Caco-2 (cell line): ENCODE measurements around the gene ELOVL2. TPM values are rescaled to one million over a fixed set of nuclear protein-coding genes. Genes with fewer than 3 reads are reported as not detected.

ENCODE experiments used
- BruUV-seq: library from RNA; stranded (reverse); fragments of 400-500 nt; replicated peaks from 2 replicates; lab custom pipeline; 2021; lab: Mats Ljungman, UMichigan
- CTCF ChIA-PET: fragments of 300-600 bp; sonication (Branson Sonifier 250); formaldehyde crosslinking; loops from one replicate; lab custom pipeline; 2022; ENCODE audit warnings: antibody characterized with exemption; lab: Charles Lee
- POLR2A ChIA-PET: fragments of 300-600 bp; sonication (Branson Sonifier 250); formaldehyde crosslinking; loops from one replicate; lab custom pipeline; 2022; ENCODE audit warnings: antibody characterized with exemption; lab: Charles Lee
- DNase-seq, 2 experiments: peaks; one replicate each; pipeline versions ENCODE4 v3.0.0 to v3.0.0-alpha.2; 2020 to 2022
- H3K27me3 ChIP-seq: replicated peaks from 2 replicates; pipeline ENCODE4 v1.6.0; 2011; ENCODE audit warnings: low read length; ENCODE audit not compliant: control insufficient read depth, insufficient read depth
- H3K36me3 ChIP-seq: 2 replicates; pipeline ENCODE4 v1.5.1; 2011; ENCODE audit warnings: low read length; ENCODE audit not compliant: control insufficient read depth, insufficient read depth
- H3K4me1 ChIP-seq: fragments of 250-450 bp; sonication (Bioruptor Pico); 2 replicates; pipeline ENCODE4 v1.5.1; 2020; ENCODE audit warnings: mild to moderate bottlenecking
- H3K4me3 ChIP-seq: 2 replicates; pipeline ENCODE4 v1.5.1; 2011; ENCODE audit warnings: low read depth, mild to moderate bottlenecking, control low read depth, low read length
- H3K9me3 ChIP-seq: fragments of 250-450 bp; sonication (Bioruptor Pico); 2 replicates; pipeline ENCODE4 v1.5.1; 2020; ENCODE audit warnings: mild to moderate bottlenecking, moderate library complexity
- H3K27ac Mint-ChIP-seq: one replicate; pipeline ENCODE4 v1.8.0; 2022; ENCODE audit warnings: mixed read lengths; ENCODE audit not compliant: unreplicated experiment
- H3K27me3 Mint-ChIP-seq: one replicate; pipeline ENCODE4 v1.8.0; 2022; ENCODE audit warnings: mixed read lengths; ENCODE audit not compliant: insufficient read depth, unreplicated experiment
- H3K36me3 Mint-ChIP-seq: one replicate; pipeline ENCODE4 v1.8.0; 2022; ENCODE audit warnings: mild to moderate bottlenecking, mixed read lengths; ENCODE audit not compliant: insufficient read depth, unreplicated experiment
- H3K4me1 Mint-ChIP-seq: one replicate; pipeline ENCODE4 v1.8.0; 2022; ENCODE audit warnings: low read depth, mixed read lengths; ENCODE audit not compliant: unreplicated experiment
- H3K4me3 Mint-ChIP-seq: one replicate; pipeline ENCODE4 v1.8.0; 2022; ENCODE audit warnings: mild to moderate bottlenecking, moderate library complexity, mixed read lengths; ENCODE audit not compliant: unreplicated experiment
- H3K9me3 Mint-ChIP-seq: one replicate; pipeline ENCODE4 v1.8.0; 2022; ENCODE audit warnings: mixed read lengths; ENCODE audit not compliant: unreplicated experiment
- intact Hi-C: fragments of 100-400 bp; cut with micrococcal nuclease; formaldehyde crosslinking; loops from one replicate; pipeline ENCODE4 v1.10.0; 2022; ENCODE audit not compliant: unreplicated experiment
- total RNA-seq: library from RNA; stranded (reverse); gene quantifications from 2 replicates; pipeline ENCODE4 v1.2.3, GENCODE V29; 2022
- TF ChIP-seq, protein P1 (sequence below), 2 experiments: fragments of 200-600 bp in 1 of 2; IDR thresholded peaks; 1 replicate in 1 of 2; 2 replicates in 1 of 2; pipeline versions ENCODE4 v1.5.1 to v1.8.0; 2011 to 2022; ENCODE audit warnings: antibody characterized with exemption in 1 of 2, control low read depth in 1 of 2, inconsistent platforms in 1 of 2, low read depth in 1 of 2, low read length in 1 of 2, mild to moderate bottlenecking in 1 of 2, moderate library complexity in 1 of 2; ENCODE audit not compliant: insufficient read depth in 1 of 2, severe bottlenecking in 1 of 2, unreplicated experiment in 1 of 2

Gene ELOVL2
- total RNA-seq, 1 experiment from 2014 or later: not detected

DNA sequence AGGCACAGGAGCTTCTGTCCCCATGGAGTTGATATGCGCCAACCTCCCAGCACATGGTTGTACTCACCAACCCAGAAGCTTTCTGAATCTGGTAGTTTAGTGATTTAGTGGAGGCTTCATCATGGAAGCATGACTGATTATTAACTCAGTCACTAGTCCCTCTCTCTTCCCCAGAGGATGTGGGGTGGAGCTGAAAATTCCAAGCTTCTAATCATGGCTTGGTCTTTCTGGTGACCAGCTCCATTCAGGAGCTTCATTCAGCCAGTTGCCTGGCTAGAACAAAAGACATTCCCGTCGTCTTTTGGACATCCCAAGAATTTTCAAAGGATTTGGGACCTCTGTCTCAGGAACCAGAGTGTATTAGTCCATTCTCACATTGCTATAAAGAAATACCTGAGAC, 36.2 kb upstream of the ELOVL2 start:
- POLR2A ChIA-PET: interaction anchor here (0.6 kb wide), 1 partner anchor 13 kb away, joined by 3 read pairs; the partner anchor contains the start of gene SMIM13
- no TSS peak for BruUV-seq
- CTCF ChIA-PET: interaction anchor here (1.0 to 1.2 kb wide), 3 partner anchors 11 to 126 kb away, joined by 3 to 4 read pairs (median 3); no protein-coding TSS in a partner anchor

DNA sequence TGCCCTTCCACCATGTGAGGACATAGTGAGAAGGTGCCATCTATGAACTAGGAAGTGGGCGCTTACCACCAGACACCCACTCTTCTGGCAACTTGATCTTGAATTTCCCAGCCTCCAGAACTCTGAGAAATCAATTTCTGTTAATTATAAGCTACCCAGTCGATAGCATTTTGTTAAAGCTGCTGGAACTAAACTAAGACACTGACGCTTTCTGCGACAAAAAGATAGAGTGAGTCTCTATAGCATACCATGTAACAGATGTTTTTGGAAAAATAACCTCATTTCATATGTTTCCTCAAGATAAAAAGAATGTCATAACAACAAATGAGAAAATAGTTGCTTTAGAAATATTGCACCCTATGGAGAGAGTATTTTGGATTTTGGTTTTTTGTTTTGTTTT, 34.2 kb upstream of the ELOVL2 start:
- Histone ChIP-seq H3K4me1 (no peaks in the 10 kb centered on the region), H3K4me3 (no peak overlapping the region), H3K9me3 (no peaks in the 10 kb centered on the region), H3K27me3 (no peaks in the 10 kb centered on the region), H3K36me3 (no peaks in the 10 kb centered on the region)
- TF ChIP-seq, protein P1, sequence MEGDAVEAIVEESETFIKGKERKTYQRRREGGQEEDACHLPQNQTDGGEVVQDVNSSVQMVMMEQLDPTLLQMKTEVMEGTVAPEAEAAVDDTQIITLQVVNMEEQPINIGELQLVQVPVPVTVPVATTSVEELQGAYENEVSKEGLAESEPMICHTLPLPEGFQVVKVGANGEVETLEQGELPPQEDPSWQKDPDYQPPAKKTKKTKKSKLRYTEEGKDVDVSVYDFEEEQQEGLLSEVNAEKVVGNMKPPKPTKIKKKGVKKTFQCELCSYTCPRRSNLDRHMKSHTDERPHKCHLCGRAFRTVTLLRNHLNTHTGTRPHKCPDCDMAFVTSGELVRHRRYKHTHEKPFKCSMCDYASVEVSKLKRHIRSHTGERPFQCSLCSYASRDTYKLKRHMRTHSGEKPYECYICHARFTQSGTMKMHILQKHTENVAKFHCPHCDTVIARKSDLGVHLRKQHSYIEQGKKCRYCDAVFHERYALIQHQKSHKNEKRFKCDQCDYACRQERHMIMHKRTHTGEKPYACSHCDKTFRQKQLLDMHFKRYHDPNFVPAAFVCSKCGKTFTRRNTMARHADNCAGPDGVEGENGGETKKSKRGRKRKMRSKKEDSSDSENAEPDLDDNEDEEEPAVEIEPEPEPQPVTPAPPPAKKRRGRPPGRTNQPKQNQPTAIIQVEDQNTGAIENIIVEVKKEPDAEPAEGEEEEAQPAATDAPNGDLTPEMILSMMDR (IDR thresholded peaks at IDR 0.05; ENCODE audit: insufficient read depth in 1 of 2, low read depth in 1 of 2, low read length in 1 of 2, severe bottlenecking in 1 of 2, unreplicated experiment in 1 of 2): no peak
- DNase-seq: no peak
- intact Hi-C loops: no loop called here
- Mint-ChIP-seq H3K27me3 (no peaks in the 10 kb centered on the region), H3K4me3 (no peak overlapping the region), H3K4me1 (no peaks in the 10 kb centered on the region), H3K9me3 (no peaks in the 10 kb centered on the region), H3K36me3 (no peaks in the 10 kb centered on the region), H3K27ac (no peak overlapping the region)
- ChIA-PET CTCF (no interaction called here), POLR2A (no interaction called here)
- BruUV-seq: no TSS peak

More for the DNA sequence above, 36.2 kb upstream of the ELOVL2 start:
- Mint-ChIP-seq H3K27ac (no peak overlapping the region), H3K4me3 (no peak overlapping the region), H3K36me3 (no peaks in the 10 kb centered on the region), H3K27me3 (no peaks in the 10 kb centered on the region), H3K9me3 (no peaks in the 10 kb centered on the region), H3K4me1 (no peaks in the 10 kb centered on the region)
- no peaks in the 10 kb centered on the region for H3K27me3 ChIP-seq
- TF ChIP-seq, protein P1 (IDR thresholded peaks at IDR 0.05; ENCODE audit: insufficient read depth in 1 of 2, low read depth in 1 of 2, low read length in 1 of 2, severe bottlenecking in 1 of 2, unreplicated experiment in 1 of 2): no peak
- no peak overlapping the region for H3K4me3 ChIP-seq
- intact Hi-C loops: no loop called here
- H3K4me1 ChIP-seq: no peaks in the 10 kb centered on the region
- no peak for DNase-seq
- no peaks in the 10 kb centered on the region for H3K9me3 ChIP-seq
- no peaks in the 10 kb centered on the region for H3K36me3 ChIP-seq

- Mint-ChIP-seq H3K36me3 (no peaks in the 10 kb centered on the region), H3K4me1 (no peaks in the 10 kb centered on the region), H3K27me3 (no peaks in the 10 kb centered on the region), H3K9me3 (no peaks in the 10 kb centered on the region), H3K27ac (no peak overlapping the region), H3K4me3 (no peak overlapping the region)
- ChIA-PET CTCF (no interaction called here), POLR2A (no interaction called here)
- Histone ChIP-seq H3K4me3 (no peak overlapping the region), H3K4me1 (no peaks in the 10 kb centered on the region), H3K27me3 (no peaks in the 10 kb centered on the region), H3K9me3 (no peaks in the 10 kb centered on the region), H3K36me3 (no peaks in the 10 kb centered on the region)
- intact Hi-C loops: no loop called here
- TF ChIP-seq, protein P1 (IDR thresholded peaks at IDR 0.05; ENCODE audit: insufficient read depth in 1 of 2, low read depth in 1 of 2, low read length in 1 of 2, severe bottlenecking in 1 of 2, unreplicated experiment in 1 of 2): no peak
- DNase-seq: no peak
- BruUV-seq: no TSS peak
These were observed 32.4 kb upstream of the ELOVL2 start for GRCh38 chr6:11076540-11076939.
